Measurements from ENCODE around the gene CCL26. TPM values are rescaled to one million over a fixed set of nuclear protein-coding genes. Genes with fewer than 3 reads are reported as not detected.

CCL26 gene
- total and polyA plus RNA-seq, 9 of the 15 experiments (the other 6 are each of a cell fraction or from before 2014, with no cell fraction given): 2.3 to 26.8 (median 8.4) TPM

DNA sequence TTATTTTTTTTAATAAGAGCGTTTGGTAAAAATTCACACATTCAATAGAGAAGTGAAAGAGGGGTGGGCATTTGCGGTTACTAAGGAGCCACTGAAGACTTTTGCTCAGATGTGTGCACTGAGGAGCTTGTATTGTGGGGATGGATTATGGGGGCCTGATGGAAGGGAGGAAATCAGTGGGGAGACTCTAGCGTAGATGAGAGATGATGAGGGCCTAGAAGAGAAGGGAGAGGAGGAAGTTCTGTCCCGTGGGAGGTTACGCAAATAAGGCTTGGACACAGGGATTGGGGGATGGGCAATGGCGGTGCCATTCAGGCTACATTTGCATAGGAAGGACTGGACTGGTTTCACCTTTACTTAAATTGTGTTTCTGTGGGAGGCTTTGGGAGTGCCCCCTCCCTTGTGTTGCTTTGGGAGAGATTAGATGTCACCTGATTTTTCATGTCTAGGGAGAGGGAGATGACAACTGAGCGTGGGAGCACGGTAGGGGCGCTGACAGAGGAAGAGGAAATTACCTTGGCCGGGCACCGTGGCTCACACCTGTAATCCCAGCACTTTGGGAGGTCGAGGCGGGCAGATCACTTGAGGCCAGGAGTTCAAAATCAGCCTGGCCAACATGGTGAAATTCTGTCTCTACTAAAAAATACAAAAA lies 31.0 kb downstream of the CCL26 start (continued):
- TF ChIP-seq RREB1 (CRISPR knock-in tag; IDR thresholded peaks at IDR 0.05): no peak
- TF ChIP-seq NCOR1 (IDR thresholded peaks at IDR 0.05): peak; percentile 24
- TF ChIP-seq, protein P1, sequence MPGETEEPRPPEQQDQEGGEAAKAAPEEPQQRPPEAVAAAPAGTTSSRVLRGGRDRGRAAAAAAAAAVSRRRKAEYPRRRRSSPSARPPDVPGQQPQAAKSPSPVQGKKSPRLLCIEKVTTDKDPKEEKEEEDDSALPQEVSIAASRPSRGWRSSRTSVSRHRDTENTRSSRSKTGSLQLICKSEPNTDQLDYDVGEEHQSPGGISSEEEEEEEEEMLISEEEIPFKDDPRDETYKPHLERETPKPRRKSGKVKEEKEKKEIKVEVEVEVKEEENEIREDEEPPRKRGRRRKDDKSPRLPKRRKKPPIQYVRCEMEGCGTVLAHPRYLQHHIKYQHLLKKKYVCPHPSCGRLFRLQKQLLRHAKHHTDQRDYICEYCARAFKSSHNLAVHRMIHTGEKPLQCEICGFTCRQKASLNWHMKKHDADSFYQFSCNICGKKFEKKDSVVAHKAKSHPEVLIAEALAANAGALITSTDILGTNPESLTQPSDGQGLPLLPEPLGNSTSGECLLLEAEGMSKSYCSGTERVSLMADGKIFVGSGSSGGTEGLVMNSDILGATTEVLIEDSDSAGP (CRISPR knock-in tag; IDR thresholded peaks at IDR 0.05): no peak
- TF ChIP-seq, protein P2, sequence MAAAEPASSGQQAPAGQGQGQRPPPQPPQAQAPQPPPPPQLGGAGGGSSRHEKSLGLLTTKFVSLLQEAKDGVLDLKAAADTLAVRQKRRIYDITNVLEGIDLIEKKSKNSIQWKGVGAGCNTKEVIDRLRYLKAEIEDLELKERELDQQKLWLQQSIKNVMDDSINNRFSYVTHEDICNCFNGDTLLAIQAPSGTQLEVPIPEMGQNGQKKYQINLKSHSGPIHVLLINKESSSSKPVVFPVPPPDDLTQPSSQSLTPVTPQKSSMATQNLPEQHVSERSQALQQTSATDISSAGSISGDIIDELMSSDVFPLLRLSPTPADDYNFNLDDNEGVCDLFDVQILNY (CRISPR knock-in tag; IDR thresholded peaks at IDR 0.05): no peak
- TF ChIP-seq SMAD4 (CRISPR knock-in tag; conservative IDR thresholded peaks at IDR 0.05): peak; percentile 48; the same call in 1 of the 2 replicates
- TF ChIP-seq, protein P3, sequence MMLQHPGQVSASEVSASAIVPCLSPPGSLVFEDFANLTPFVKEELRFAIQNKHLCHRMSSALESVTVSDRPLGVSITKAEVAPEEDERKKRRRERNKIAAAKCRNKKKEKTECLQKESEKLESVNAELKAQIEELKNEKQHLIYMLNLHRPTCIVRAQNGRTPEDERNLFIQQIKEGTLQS (IDR thresholded peaks at IDR 0.05): peak; percentile 29; the same call in 1 of the 2 replicates
- TF ChIP-seq, protein P3 (CRISPR knock-in tag; conservative IDR thresholded peaks at IDR 0.05): no peak
- TF ChIP-seq TSC22D4 (tag; IDR thresholded peaks at IDR 0.05): no peak; the same call in 1 of the 2 replicates
- no peak for TF ChIP-seq HNRNPL (IDR thresholded peaks at IDR 0.05; ENCODE audit: low read depth, low read length)
- TF ChIP-seq EZH2 (IDR thresholded peaks at IDR 0.05; ENCODE audit: borderline replicate concordance, low read depth, low read length): no peak
- 0 out of 2 replicates have a peak, but pooled peaks have one; percentile 15 for TF ChIP-seq OTX1 (CRISPR knock-in tag; IDR thresholded peaks at IDR 0.05)
- peak; percentile 61; the same call in 1 of the 2 replicates for TF ChIP-seq ZNF263 (CRISPR knock-in tag; IDR thresholded peaks at IDR 0.05; ENCODE audit: borderline replicate concordance)
- TF ChIP-seq HLTF (IDR thresholded peaks at IDR 0.05): no peak
- TF ChIP-seq NONO (IDR thresholded peaks at IDR 0.05; ENCODE audit: low read depth in 2 of 2, low read length in 1 of 2): 0 out of 4 replicates have a peak, but pooled peaks of 1 of the 2 experiments have one; percentile 15
- no peak for TF ChIP-seq MCM5 (IDR thresholded peaks at IDR 0.05; ENCODE audit: low read depth)
- TF ChIP-seq ZBTB1 (CRISPR knock-in tag; IDR thresholded peaks at IDR 0.05; ENCODE audit: borderline replicate concordance, low read depth): no peak
